Myometrial cell (primary cell): Measurements from ENCODE around the gene FA2H. TPM values are rescaled to one million over a fixed set of nuclear protein-coding genes. Genes with fewer than 3 reads are reported as not detected.

Experiments
- total RNA-seq: library from RNA; depleted of rRNA; stranded (reverse); fragments of >200 nt; gene quantifications from 2 replicates; pipeline ENCODE4 v1.2.3, GENCODE V29; 2015

Gene FA2H, protein sequence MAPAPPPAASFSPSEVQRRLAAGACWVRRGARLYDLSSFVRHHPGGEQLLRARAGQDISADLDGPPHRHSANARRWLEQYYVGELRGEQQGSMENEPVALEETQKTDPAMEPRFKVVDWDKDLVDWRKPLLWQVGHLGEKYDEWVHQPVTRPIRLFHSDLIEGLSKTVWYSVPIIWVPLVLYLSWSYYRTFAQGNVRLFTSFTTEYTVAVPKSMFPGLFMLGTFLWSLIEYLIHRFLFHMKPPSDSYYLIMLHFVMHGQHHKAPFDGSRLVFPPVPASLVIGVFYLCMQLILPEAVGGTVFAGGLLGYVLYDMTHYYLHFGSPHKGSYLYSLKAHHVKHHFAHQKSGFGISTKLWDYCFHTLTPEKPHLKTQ
- total RNA-seq, result not detected in 2 replicates

DNA sequence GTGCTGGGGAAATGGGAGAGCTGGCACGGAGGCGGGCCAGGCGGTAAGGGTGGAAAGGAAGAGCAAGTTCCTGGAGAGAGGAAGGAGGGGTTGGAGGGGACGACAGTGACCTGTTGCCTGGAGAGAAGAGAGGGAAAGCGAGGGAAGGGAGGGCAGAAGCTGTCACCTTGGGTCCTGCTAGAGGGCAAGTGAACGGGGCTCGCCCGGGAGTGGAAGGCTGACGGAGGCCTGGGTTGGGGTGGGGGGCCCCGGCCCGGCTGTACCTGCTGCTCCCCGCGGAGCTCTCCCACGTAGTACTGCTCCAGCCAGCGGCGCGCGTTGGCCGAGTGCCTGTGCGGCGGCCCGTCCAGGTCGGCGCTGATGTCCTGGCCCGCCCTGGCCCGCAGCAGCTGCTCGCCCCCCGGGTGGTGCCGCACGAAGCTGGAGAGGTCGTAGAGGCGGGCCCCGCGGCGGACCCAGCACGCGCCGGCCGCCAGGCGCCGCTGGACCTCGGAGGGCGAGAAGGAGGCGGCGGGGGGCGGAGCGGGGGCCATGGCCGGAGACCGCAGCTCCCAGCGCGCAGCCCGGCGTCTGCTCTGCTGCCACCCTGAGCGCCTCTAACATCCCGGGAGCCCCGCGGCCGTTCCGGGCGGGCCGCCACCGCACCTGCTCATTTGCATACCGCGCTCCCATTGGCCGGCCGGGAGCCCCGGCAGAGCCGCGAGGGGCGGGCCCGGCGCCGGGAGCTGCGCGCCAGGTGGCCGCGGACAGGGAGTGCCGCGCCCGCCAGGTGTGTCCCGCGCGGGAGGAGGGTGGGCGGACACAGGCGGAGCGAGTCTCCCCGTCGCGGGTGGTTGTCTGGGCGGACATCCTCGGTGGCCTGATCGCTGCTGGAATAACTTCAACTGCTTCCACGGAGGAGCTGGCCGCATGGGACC lies at the start of gene FA2H:
Gene FA2H, minus strand, starts transcription at position 598 of the 917 bp plus-strand sequence. Its CDS starts 65 bp downstream, at position 533.

DNA sequence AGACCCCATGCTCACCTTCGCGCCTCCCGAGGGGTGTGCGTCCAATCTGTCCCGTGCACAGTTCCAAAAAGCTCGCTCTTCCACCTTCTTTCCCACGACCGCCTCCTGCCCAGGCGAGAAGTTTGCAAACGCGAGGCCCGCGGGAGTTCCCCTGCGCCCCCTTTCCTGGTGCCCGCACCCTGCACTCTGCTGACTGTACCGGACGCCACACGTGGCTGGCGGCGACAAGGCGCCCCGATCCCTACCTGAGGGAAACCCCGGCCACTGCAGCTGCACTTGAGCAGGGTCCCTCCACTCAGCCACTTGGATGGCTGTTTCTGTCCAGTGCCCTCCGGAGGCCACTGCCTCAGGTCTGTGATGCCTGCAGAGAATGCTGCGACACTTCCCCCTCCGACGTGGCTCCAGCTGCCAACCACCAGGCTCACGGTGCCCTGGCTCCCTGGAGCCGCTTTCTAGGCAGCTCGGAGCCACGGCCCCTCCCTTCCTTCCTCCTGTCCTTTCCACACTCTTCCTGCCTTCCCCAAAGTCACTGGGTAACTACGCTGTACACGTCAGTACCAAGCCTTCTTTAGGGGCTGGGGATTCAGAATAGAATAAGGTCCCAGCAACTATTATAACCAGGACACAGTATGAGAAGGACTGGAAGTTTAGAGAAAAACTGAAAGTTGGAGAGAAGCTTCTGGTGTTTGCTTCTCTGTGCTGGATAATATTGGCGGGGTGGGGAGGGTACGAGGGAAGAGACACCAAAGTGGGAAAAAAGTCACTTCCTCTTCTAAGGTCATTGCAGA lies 74.0 kb downstream of the FA2H start, which contains the start of gene MLKL:
Gene MLKL, minus strand, starts transcription at position 425 of the 788 bp plus-strand sequence. CDS start 5,105 bp downstream, outside the sequence.

DNA sequence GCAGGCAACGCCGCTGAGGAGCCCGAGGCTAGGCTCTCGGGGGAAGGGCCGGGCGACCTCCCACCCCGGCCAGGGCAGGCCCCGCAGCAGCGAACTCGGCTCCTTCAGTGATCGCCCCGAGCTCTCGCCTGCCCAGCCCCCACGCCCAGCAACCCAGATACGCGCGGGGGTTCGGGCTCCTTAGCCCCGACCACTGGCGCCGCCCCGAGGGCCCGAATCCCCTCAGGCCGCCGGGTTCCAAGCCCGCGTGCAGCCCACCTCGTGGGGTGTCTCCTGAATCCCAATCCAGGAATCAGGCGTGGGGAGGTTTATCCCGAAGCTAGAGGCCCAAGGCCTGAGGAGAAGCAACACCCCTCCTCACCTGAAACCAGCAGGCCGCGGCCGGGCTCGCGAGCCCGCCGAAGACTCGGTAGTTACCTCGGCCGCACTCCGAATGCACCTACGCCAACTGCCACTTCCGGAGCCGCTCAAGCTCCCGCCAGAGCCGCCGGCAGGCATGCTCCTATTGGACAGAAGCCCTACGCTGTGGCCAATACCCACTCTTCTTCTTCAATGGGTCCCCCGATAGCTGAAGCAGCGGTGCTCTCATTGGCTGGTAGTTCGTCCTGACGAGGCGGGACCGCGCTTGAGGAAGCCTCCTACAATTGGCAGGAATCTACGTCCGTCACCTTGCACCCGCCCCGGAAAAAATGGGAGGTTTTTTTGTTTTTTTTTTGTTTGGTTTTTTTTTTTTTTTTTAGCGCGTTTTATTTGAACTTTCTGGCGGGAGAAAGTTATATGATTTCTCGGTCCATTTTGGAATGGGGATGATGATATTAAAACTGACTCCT lies 108.0 kb downstream of the FA2H start, which contains the start of gene RFWD3:
Gene RFWD3, minus strand, starts transcription at position 453 of the 830 bp plus-strand sequence. CDS start 5,428 bp downstream, outside the sequence.

Other genes with a start within 250 kb of the FA2H start
- gene GLG1, start 167.7 kb downstream of the FA2H start, total RNA-seq, result 120 and 136 TPM in 2 replicates
- gene RFWD3, start 107.9 kb downstream of the FA2H start, total RNA-seq, result 11.5 and 20.2 TPM in 2 replicates
- gene MLKL, start 74.0 kb downstream of the FA2H start, total RNA-seq, result 13.0 and 13.6 TPM in 2 replicates
- 6.6 and 8.4 TPM in 2 replicates for gene WDR59, start 210.3 kb upstream of the FA2H start, total RNA-seq
- 24.2 and 30.3 TPM in 2 replicates for gene ZNRF1, start 224.2 kb upstream of the FA2H start, total RNA-seq